Endothelial cell of hepatic sinusoid (primary cell): ENCODE measurements around the gene PJA1.

ENCODE experiments used
- in situ Hi-C: cut with HindIII; loops from 2 replicates; pipeline ENCODE4 v1.10.0; 2017; ENCODE audit warnings: low sequenced_read_pairs

Gene PJA1

GRCh38 chrX:69173906-69174305 is 8.7 kb upstream of the PJA1 start:
- in situ Hi-C loops: no loop called here

DNA sequence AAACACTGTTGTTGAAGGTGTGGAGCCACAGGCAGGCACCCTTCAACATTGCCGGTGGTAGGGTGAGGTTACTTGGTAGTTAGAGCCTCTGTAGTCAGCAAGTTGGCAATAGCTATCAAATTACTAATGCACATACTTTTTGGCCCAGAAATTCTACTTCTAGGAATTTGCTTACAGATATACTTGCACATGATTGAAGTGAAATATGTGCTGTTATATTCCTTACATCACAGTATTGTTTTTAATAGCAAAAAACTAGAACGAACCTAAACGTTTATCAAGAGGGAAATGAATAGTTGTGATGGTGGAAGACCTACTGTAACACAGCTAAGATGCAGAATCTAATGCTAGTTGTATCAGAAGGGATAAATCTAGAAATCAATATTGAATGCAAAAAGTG is 7.7 kb upstream of the PJA1 start:
- in situ Hi-C loops: no loop called here

- in situ Hi-C loops: no loop called here
These were observed 5.1 kb upstream of the PJA1 start for GRCh38 chrX:69170319-69170718.

GRCh38 chrX:69163936-69164741 is 1.1 kb downstream of the PJA1 start:
- in situ Hi-C loops: no loop called here

DNA sequence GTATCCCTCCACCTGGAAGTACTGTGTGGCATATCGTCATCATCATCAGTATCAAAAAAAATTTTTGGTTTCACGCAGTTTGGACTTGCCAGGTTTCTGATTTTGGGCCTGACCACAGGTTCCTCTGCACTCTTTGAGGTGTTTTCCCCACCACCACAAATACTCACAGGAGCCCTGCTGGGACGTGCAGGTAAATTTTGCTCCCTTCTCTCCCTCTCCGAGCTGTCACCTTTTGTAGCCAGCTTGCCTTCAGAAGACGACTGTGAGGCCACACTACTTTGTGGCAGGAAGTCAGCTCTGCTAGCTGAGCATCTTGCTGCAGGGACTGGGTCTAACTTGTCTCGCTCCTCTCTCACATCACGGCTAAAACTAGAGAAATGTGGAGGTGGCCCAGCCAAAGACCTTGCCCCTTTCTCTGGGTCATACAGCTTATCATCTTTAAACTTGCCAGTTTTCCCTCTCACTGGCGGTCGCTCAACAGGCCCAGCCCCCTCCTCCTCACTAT is 2.8 kb downstream of the PJA1 start:
- in situ Hi-C loops: no loop called here

GRCh38 chrX:69161786-69162349 is 3.4 kb downstream of the PJA1 start:
- in situ Hi-C loops: no loop called here

DNA sequence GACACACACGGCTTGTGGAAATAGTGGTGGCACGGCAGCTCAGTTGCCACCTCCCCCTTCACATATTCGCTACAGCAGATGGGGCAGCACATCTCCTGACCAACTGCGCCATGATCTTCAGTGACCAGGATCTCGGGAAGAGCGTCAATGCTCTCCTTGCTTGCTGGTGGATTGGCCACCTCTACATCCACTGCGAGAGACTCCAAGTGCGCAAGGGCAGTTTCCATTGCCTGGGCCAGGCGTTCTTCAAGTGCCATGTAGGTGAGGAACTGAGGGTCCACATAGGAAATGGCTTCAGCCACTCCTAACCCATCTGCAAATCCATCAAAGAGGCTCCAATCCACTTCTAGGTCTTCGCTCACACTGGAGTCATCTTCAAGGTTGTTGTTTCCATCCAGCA is 3.9 kb downstream of the PJA1 start:
- in situ Hi-C loops: no loop called here

- in situ Hi-C loops: no loop called here
These were observed 6.9 kb downstream of the PJA1 start for GRCh38 chrX:69158166-69158980.

DNA sequence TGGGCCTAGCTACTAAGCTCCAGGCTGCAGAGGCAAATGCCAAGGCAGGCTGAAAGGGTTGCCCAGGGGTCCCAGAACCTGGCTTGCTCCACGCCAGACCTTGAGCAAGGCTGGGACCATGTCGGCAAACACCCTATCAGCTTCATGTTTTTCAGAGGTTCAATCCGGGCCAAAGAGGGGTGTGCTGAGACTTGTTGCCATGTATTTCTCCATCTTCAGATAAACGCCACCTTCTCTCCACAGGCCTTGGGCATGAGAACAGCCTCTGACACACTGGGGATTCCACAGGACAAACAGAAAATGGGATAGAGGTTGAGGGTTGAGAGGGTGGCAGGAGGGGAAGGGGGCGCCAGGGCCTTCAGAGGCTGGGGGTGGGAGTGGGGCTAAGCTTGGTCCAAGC is 8.6 kb downstream of the PJA1 start:
- in situ Hi-C loops: no loop called here

GRCh38 chrX:69155786-69156520 is 9.3 kb downstream of the PJA1 start:
- in situ Hi-C loops: no loop called here

GRCh38 chrX:69154051-69154450 is 11.2 kb downstream of the PJA1 start:
- in situ Hi-C loops: no loop called here

GRCh38 chrX:69153060-69153730 is 12.1 kb downstream of the PJA1 start:
- in situ Hi-C loops: no loop called here

DNA sequence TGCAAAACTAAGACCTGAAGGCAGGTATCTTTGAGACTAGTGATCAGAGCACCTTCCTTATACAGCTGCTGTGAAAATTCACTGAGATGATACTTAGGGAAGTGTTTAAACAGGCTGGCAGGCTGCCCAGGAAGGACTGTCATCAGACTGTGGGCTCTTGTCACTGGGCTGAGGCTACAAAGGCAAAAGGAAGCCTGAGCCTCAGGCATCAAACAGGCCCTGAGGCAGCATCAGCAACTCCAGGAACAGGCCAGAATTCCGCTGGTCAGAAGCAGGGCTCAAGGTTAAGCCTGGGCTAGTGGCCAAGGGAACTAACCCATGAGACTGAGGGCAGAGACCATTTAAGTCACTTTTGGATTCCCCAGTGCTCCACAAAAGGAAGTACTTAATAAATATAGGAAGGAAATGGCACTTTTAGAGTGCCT is 12.8 kb downstream of the PJA1 start:
- in situ Hi-C loops: no loop called here

DNA sequence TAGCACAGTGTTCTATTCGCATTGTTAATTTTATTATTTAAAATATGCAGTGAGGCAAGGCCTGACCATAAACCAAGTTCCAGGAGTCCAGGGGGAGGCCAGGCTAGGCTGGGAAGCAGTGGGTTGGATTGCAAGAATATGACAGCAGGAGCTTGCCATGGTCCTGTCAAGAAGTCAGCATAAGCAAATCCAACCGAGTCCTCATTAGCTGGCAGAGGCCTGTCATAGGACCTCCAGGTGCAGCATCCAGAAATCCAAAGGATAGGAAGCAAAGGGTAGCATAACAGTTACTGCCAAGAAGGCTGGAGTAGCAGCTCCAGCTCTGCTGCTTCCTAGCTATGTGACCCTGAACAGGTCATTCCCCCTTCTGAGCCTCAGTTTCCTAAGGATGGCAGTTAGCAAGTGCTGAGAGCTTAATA is 13.4 kb downstream of the PJA1 start:
- in situ Hi-C loops: no loop called here

- in situ Hi-C loops: no loop called here
These were observed 14.8 kb downstream of the PJA1 start for GRCh38 chrX:69150281-69150960.

GRCh38 chrX:69149466-69150280 is 15.6 kb downstream of the PJA1 start:
- in situ Hi-C loops: loop anchor here (5.0 kb wide), 1 partner anchor 83 kb away; no protein-coding TSS in a partner anchor

DNA sequence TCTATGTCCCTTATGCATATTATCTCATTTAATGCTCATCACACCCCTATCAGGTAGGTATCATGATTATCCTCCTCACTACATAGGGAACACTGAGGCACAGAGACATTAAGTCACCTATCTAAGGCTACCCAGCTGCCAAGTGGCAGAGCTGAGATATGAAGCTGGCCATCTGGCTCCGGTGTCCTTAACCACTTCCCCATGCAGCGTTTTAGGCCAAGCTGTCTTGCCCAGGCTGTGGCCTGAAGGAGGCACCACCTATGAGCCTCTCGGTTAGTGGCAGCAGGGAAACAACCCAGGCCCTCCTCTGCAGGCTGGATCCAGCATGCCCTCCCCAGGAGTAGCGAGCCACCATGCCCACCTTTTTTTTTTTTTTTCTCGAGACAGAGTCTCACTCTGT is 16.3 kb downstream of the PJA1 start:
- in situ Hi-C loops: loop anchor here (5.0 kb wide), 1 partner anchor 83 kb away; no protein-coding TSS in a partner anchor

DNA sequence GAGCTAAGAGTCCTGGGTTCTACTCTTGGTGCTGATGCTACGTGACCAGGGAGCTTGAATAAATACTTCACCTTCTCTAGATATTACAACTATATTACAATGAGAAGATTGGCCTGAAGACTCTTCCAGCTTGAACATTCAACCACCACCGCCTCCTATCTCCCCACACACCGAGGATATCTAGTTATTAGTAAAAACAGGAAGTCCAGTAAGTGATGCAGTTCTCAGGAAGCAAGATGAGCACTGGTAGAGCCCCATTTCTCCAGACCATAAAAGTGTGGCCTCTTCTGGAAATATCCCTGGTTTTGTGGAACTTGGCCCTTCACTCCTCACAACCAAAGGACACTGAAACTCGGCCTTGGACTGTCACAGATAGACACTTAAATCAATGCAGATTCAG is 18.5 kb downstream of the PJA1 start:
- in situ Hi-C loops: loop anchor here (5.0 kb wide), 1 partner anchor 86 kb away; no protein-coding TSS in a partner anchor

DNA sequence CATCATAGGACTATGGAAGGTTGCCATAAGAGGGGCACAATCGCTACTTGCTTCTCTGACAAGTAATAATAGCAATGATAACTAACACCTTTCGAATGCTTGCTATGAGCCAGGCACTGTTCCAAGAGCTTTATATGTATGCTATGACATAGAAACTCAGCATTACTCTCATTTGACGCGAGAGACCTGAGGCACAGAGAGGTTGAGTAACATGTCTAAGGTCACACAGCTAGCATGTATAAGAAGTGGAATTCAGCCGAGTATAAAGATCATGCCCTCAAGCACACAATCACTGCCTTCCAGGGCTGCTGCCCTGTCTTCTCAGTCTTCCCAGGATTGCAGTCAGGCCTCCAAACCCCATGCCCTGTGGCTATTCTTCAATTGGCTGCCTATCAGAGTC is 19.5 kb downstream of the PJA1 start:
- in situ Hi-C loops: loop anchor here (5.0 kb wide), 1 partner anchor 87 kb away; no protein-coding TSS in a partner anchor
